A549 (cell line): ENCODE results near the gene ZNF595.
"Not testable (repeated sequence)": the region's sequence is repeated elsewhere in the genome, so short reads cannot be mapped to it uniquely, and the experiment has no call there.

Experiments
- CHD2 ChIP-seq: fragments of 150-350 bp; IDR thresholded peaks from 2 replicates; pipeline ENCODE4 v1.6.1; 2014; ENCODE audit warnings: low read length; ENCODE audit not compliant: partially characterized antibody
- EHMT2 ChIP-seq: fragments of 200-600 bp; sonication (generic); IDR thresholded peaks from 2 replicates; pipeline ENCODE4 v1.6.1; 2016; ENCODE audit warnings: antibody characterized with exemption, low read depth, mild to moderate bottlenecking, moderate library complexity
- EP300 ChIP-seq, 2 experiments: fragments of >200 bp; sonication (Bioruptor Twin); formaldehyde crosslinking; IDR thresholded peaks; 2 replicates in 1 of 2; 3 replicates in 1 of 2; pipeline ENCODE4 v1.6.1; 2016 to 2017
- JUNB ChIP-seq: fragments of >200 bp; sonication (Bioruptor Twin); formaldehyde crosslinking; IDR thresholded peaks from 2 replicates; pipeline ENCODE4 v1.6.1; 2016
- KDM5A ChIP-seq: fragments of 200-600 bp; sonication (generic); IDR thresholded peaks from 2 replicates; pipeline ENCODE4 v1.6.1; 2016; ENCODE audit warnings: antibody characterized with exemption, mild to moderate bottlenecking
- NR3C1 ChIP-seq: fragments of >200 bp; sonication (Bioruptor Twin); formaldehyde crosslinking; IDR thresholded peaks from 3 replicates; pipeline ENCODE4 v1.6.1; 2017
- POLR2A ChIP-seq: IDR thresholded peaks from 2 replicates; pipeline ENCODE4 v1.6.1; 2012; ENCODE audit warnings: mild to moderate bottlenecking, low read length
- RCOR1 ChIP-seq: fragments of 150-350 bp; IDR thresholded peaks from 2 replicates; pipeline ENCODE4 v1.6.1; 2014; ENCODE audit warnings: antibody characterized with exemption, low read length, low read depth
- RFX5 ChIP-seq: fragments of 450-650 bp; IDR thresholded peaks from 2 replicates; pipeline ENCODE4 v1.7.1; 2014; ENCODE audit warnings: antibody characterized with exemption, mild to moderate bottlenecking, moderate library complexity
- SREBF2 ChIP-seq: fragments of 450-650 bp; IDR thresholded peaks from 2 replicates; pipeline ENCODE4 v1.6.1; 2014; ENCODE audit warnings: mild to moderate bottlenecking, moderate library complexity
- TF ChIP-seq, protein P1 (sequence below): fragments of >200 bp; sonication (Bioruptor Twin); formaldehyde crosslinking; IDR thresholded peaks from 3 replicates; pipeline ENCODE4 v1.5.1; 2016
- TF ChIP-seq, protein P2 (sequence below): IDR thresholded peaks from 2 replicates; pipeline ENCODE4 v1.6.1; 2012; ENCODE audit warnings: low read depth, borderline replicate concordance

GRCh38 chr4:51253-51652 lies 1.9 kb upstream of the ZNF595 start:
- TF ChIP-seq EP300 (IDR thresholded peaks at IDR 0.05); POLR2A; JUNB; CHD2; RFX5; EHMT2; RCOR1; SREBF2; NR3C1; KDM5A: not testable (repeated sequence)
- TF ChIP-seq, protein P1, sequence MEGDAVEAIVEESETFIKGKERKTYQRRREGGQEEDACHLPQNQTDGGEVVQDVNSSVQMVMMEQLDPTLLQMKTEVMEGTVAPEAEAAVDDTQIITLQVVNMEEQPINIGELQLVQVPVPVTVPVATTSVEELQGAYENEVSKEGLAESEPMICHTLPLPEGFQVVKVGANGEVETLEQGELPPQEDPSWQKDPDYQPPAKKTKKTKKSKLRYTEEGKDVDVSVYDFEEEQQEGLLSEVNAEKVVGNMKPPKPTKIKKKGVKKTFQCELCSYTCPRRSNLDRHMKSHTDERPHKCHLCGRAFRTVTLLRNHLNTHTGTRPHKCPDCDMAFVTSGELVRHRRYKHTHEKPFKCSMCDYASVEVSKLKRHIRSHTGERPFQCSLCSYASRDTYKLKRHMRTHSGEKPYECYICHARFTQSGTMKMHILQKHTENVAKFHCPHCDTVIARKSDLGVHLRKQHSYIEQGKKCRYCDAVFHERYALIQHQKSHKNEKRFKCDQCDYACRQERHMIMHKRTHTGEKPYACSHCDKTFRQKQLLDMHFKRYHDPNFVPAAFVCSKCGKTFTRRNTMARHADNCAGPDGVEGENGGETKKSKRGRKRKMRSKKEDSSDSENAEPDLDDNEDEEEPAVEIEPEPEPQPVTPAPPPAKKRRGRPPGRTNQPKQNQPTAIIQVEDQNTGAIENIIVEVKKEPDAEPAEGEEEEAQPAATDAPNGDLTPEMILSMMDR, result not testable (repeated sequence)
- TF ChIP-seq, protein P2, sequence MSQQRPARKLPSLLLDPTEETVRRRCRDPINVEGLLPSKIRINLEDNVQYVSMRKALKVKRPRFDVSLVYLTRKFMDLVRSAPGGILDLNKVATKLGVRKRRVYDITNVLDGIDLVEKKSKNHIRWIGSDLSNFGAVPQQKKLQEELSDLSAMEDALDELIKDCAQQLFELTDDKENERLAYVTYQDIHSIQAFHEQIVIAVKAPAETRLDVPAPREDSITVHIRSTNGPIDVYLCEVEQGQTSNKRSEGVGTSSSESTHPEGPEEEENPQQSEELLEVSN, result not testable (repeated sequence)
